Measurements from ENCODE around the gene PDZD2. TPM values are rescaled to one million over a fixed set of nuclear protein-coding genes. Genes with fewer than 3 reads are reported as not detected.

Gene PDZD2
- total RNA-seq, 1 experiment from 2014 or later: 0.37 TPM

- CTCF ChIA-PET: interaction anchor here (0.9 kb wide), 1 partner anchor 11 kb away, joined by 3 read pairs; no protein-coding TSS in a partner anchor
- Histone ChIP-seq H3K9me3 (ENCODE audit: control insufficient read depth in 1 of 2, insufficient read depth in 1 of 2, low read depth in 1 of 2, low read length in 2 of 2) (no peaks in the 10 kb centered on the region), H3K9me2 (ENCODE audit: insufficient read depth) (no peaks in the 10 kb centered on the region), H3K27ac (ENCODE audit: low read depth, low read length) (no peak overlapping the region), H3K79me2 (ENCODE audit: insufficient read depth, low read length) (no peaks in the 10 kb centered on the region), H3K4me3 (replicated peaks in 1 of 2; ENCODE audit: low read depth in 1 of 2, low read length in 2 of 2) (no peak overlapping the region), H3K36me3 (ENCODE audit: control insufficient read depth in 1 of 2, insufficient read depth in 2 of 2, low read length in 2 of 2) (no peaks in the 10 kb centered on the region), H2AFZ (ENCODE audit: low read depth, low read length, poor library complexity, severe bottlenecking) (no peak overlapping the region), H3K9ac (ENCODE audit: low read length) (no peak overlapping the region), H3K4me2 (ENCODE audit: low read length) (no peak overlapping the region), H4K20me1 (ENCODE audit: insufficient read depth) (no peaks in the 10 kb centered on the region), H3K4me1 (ENCODE audit: control insufficient read depth in 1 of 2, insufficient read depth in 2 of 2, low read length in 2 of 2) (peaks cover 7 to 13% of the 10 kb centered on the region in 2 experiments; a peak in 3 of 4 replicates), H3K27me3 (ENCODE audit: insufficient read depth, low read length) (no peaks in the 10 kb centered on the region)
- intact Hi-C loops (cut with micrococcal nuclease): no loop called here
- ATAC-seq: no peak
- RAD21 ChIA-PET (ENCODE audit: low non-redundant PET in 1 of 2, low total read pairs in 2 of 2, uncharacterized antibody in 2 of 2, unreplicated experiment in 2 of 2): no interaction called here
- BruUV-seq (replicated peaks): no TSS peak
- POLR2A ChIA-PET: no interaction called here
- no peak for DNase-seq (ENCODE audit: low read depth, low spot score)
- no peak for TF ChIP-seq SIN3A (IDR thresholded peaks at IDR 0.05; ENCODE audit: low read depth)
Observed at GRCh38 chr5:31995006-31995405, 356.1 kb downstream of the PDZD2 start.

- BruUV-seq (replicated peaks): no TSS peak
- Histone ChIP-seq H3K27me3 (ENCODE audit: insufficient read depth, low read length) (no peaks in the 10 kb centered on the region), H3K4me1 (ENCODE audit: control insufficient read depth in 1 of 2, insufficient read depth in 2 of 2, low read length in 2 of 2) (peaks cover 5 to 6% of the 10 kb centered on the region in 2 experiments; a peak in 3 of 4 replicates), H4K20me1 (ENCODE audit: insufficient read depth) (no peaks in the 10 kb centered on the region), H3K9me2 (ENCODE audit: insufficient read depth) (no peaks in the 10 kb centered on the region), H3K27ac (ENCODE audit: low read depth, low read length) (no peak overlapping the region), H3K36me3 (ENCODE audit: control insufficient read depth in 1 of 2, insufficient read depth in 2 of 2, low read length in 2 of 2) (no peaks in the 10 kb centered on the region), H3K9me3 (ENCODE audit: control insufficient read depth in 1 of 2, insufficient read depth in 1 of 2, low read depth in 1 of 2, low read length in 2 of 2) (no peaks in the 10 kb centered on the region), H3K9ac (ENCODE audit: low read length) (no peak overlapping the region), H3K4me2 (ENCODE audit: low read length) (no peak overlapping the region), H2AFZ (ENCODE audit: low read depth, low read length, poor library complexity, severe bottlenecking) (no peak overlapping the region), H3K79me2 (ENCODE audit: insufficient read depth, low read length) (no peaks in the 10 kb centered on the region), H3K4me3 (replicated peaks in 1 of 2; ENCODE audit: low read depth in 1 of 2, low read length in 2 of 2) (no peak overlapping the region)
- DNase-seq (ENCODE audit: low read depth, low spot score): no peak
- ChIA-PET RAD21 (ENCODE audit: low non-redundant PET in 1 of 2, low total read pairs in 2 of 2, uncharacterized antibody in 2 of 2, unreplicated experiment in 2 of 2) (no interaction called here), CTCF (no interaction called here), POLR2A (no interaction called here)
- intact Hi-C loops (cut with micrococcal nuclease): no loop called here
- TF ChIP-seq ZFX (IDR thresholded peaks at IDR 0.05): no peak
- TF ChIP-seq ELF1 (IDR thresholded peaks at IDR 0.05; ENCODE audit: borderline replicate concordance, low read depth): no peak
- TF ChIP-seq TCF7L2 (IDR thresholded peaks at IDR 0.05; ENCODE audit: borderline replicate concordance, extremely low read depth, insufficient read depth, insufficient read length): no peak
- TF ChIP-seq ZBTB33 (IDR thresholded peaks at IDR 0.05; ENCODE audit: extremely low read depth, insufficient replicate concordance, low read length): no peak
- TF ChIP-seq REST (IDR thresholded peaks at IDR 0.05; ENCODE audit: low read depth): no peak
- TF ChIP-seq SRF (IDR thresholded peaks at IDR 0.05; ENCODE audit: low read depth): no peak
- TF ChIP-seq EGR1 (IDR thresholded peaks at IDR 0.05; ENCODE audit: low read depth): no peak
- TF ChIP-seq ATF3 (IDR thresholded peaks at IDR 0.05): no peak
- TF ChIP-seq SP1 (IDR thresholded peaks at IDR 0.05; ENCODE audit: low read depth): no peak
- no peak for TF ChIP-seq FOSL1 (IDR thresholded peaks at IDR 0.05; ENCODE audit: low read depth)
- ATAC-seq: no peak
Observed at GRCh38 chr5:31995714-31996113, 356.8 kb downstream of the PDZD2 start.
